GM21360 (cell line): ENCODE results near the gene OGFOD2.
"Not testable (repeated sequence)": the region's sequence is repeated elsewhere in the genome, so short reads cannot be mapped to it uniquely, and the experiment has no call there.

Experiments
- ATAC-seq: cut with Tn5 transposase; IDR thresholded peaks from one replicate; pipeline ENCODE4 v1.9.1; 2021; ENCODE audit warnings: mild to moderate bottlenecking, moderate library complexity; ENCODE audit not compliant: unreplicated experiment

OGFOD2 gene

GRCh38 chr12:122974892-122975789 lies at the start of gene OGFOD2:
TSS of gene OGFOD2 (plus strand) at chr12:122975244. CDS start at chr12:122975252, 8 bp downstream.
- ATAC-seq = peak; percentile 56

DNA sequence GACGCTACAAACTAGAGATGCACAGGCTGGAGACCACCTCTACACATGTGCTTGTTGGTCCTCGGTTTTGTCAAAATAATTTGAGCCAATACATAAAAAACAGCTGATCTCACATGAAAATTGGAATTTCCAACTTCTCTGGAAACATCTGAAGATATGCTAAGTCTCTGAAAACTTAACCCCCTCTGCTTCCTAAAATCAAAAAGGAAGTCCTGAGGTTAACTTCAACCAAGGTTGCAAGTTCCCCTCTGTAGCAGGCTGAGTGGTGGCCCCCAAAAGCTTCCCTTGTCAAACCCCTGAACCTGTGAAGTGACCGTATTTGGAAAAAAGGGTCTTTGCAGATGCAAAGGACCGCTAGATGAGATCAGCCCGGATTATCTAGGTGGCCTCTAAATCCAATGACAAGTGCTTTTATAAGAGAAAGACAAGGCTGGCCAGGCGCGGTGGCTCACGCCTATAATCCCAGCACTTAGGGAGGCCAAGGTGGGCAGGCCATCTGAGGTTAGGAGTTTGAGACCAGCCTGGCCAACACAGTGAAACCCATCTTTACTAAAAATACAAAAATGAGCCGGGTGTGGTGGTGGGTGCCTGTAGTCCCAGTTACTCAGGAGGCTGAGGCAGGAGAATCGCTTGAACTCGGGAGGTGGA lies 47.2 kb upstream of the OGFOD2 start:
- ATAC-seq = no peak

DNA sequence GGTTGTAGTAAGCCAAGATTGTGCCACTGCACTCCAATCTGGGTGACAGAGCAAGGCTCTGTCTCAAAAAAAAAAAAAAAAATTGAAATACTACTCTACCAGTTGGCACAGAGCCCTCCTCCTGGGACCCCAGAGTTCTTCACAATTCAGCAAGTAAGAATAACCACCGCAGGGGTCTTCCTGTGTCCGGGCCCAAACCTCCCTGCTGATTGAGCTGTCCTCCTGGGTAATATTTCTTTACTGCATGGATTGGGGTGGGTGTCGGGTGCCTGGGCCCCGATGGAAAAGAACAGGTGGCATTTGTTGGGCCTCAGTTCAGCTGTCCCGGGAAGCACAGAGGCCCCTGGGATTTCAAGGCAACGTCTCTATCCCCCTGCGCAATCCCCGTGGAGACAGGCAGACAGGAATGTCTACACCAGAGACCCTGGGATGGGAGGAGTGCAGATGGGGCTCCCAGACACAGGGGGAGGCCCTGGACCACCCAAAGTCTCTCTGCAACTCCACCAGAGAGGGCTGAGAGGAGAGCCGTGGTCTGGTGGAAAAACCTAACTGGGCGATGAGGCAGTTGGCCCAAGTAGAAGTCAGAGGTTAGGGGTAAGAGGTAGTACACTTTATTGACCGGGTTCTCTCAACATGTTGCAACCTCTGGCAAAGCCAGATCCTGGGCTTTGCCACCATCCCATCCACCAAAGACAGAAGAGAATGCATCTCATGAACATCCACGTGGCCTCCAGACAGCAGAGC lies 46.5 kb upstream of the OGFOD2 start:
- no peak for ATAC-seq

DNA sequence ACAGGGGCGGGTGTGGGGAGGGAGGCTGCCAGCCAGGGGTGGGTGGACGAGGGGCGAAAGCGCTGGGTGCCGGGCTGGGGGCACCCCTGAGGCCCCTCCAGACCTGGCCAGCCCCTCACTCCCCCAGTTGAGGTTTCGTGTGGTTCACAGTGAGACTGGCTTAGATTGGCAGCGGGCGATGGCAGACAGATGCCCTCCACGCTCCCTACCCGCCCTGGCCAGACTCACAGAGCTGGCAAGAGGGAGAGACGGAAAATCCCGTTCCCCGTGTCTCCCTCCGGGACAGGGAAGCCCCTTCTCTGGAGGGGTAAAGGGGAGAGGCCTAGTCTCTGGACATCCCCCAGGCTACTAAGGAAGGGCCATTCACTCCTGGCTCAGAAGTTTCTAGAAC lies 45.9 kb upstream of the OGFOD2 start:
- no peak for ATAC-seq

GRCh38 chr12:122929812-122930211 lies 45.2 kb upstream of the OGFOD2 start:
- no peak for ATAC-seq

GRCh38 chr12:122932207-122932606 lies 42.8 kb upstream of the OGFOD2 start:
- no peak for ATAC-seq

DNA sequence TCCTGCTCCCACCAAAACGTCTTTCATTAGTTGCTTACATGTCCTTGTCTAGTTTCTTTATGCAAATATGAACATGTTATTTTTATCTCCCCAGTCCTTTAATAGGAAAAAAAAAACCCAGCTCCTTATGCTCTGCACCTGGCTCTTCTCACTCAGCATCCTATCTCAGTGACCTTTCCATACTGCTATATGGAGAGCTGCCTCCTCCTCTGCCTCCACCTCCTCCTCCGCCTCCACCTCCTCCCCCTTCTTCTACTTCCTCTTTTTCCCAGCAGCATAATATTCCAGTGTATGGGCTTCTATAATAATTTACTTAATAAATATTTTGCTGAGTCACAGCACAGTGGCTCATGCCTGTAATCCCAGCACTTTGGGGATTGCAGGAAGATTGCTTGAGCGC lies 40.3 kb upstream of the OGFOD2 start:
- ATAC-seq = no peak

- ATAC-seq = no peak
These were observed 39.7 kb upstream of the OGFOD2 start for GRCh38 chr12:122935318-122935717.

DNA sequence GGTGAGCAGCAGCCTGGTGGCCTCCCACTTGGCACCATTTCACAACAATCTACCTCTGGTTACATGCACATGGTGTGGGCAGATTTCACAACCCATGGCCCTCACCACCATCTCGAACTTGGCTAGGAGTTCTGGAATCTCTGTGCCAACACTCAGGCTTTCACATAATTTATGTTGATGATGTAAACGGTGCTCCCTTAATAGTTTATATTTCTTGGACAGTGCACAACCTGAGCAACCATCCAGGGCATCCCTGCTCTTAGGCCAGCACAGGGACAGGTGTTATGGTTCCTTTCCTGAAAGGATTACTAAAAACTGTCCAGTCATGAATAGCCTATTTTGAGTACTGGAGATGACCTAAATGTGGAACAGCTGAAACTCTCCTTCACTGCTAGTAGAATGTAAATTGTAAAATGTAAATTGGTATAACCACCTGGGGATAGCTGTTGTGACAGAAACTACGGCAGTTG lies 37.4 kb upstream of the OGFOD2 start:
- no peak for ATAC-seq

- no peak for ATAC-seq
These were observed 35.9 kb upstream of the OGFOD2 start for GRCh38 chr12:122939125-122939524.

DNA sequence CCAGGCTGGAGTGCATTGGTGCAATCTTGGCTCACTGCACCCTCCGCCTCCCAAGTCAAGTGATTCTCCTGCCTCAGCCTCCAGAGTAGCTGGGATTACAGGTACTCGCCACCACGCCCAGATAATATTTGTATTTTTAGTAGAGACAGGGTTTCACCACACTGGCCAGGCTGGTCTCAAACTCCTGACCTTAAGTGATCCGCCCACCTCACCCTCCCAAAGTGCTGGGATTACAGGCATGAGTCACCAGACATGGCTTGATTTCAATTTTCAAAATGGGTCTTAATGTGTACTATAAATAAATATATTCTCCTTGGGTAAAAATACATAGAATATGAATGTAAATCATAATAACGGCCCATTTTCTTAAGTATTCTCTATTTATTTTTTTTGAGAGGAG lies 33.7 kb upstream of the OGFOD2 start:
- not testable (repeated sequence) for ATAC-seq

DNA sequence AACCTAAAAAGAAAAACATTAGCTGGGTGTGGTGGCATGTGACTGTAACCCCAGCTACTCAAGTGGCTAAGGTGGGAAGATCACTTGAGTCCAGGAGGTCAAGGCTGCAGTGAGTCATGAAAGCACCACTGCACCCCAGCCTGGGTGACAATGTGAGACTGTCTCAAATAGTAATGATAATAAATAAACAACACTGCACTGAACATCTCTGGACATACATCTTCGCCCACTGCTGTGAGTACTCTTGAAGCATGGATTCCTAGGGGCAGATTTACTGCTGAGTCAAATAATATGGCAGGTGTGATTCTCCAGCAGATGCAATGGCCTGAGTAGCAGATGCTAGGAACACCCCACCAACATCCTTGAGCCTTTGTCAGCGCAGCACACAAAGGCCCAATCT lies 32.4 kb upstream of the OGFOD2 start:
- ATAC-seq = no peak

DNA sequence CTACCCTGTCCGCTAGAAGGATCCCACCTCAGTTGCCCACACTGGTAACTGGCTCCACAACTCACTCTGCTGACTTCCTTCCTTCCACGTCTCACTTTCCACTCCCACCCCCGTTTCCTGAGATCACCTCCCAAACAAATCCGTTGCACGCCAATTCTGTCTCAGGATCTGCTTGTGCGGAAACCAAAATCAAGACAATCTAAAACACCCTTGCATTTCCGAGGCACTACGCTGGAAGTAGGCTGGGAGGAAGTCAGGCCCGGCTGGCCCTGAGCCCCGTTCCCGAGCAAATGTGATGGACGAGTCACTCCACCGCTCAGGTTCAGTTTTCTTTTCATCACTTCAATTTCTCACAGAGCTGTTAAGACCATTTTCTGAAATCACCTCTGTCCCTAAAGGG lies 31.8 kb upstream of the OGFOD2 start:
- ATAC-seq = no peak

GRCh38 chr12:122944605-122945592 lies 30.1 kb upstream of the OGFOD2 start:
- no peak for ATAC-seq

DNA sequence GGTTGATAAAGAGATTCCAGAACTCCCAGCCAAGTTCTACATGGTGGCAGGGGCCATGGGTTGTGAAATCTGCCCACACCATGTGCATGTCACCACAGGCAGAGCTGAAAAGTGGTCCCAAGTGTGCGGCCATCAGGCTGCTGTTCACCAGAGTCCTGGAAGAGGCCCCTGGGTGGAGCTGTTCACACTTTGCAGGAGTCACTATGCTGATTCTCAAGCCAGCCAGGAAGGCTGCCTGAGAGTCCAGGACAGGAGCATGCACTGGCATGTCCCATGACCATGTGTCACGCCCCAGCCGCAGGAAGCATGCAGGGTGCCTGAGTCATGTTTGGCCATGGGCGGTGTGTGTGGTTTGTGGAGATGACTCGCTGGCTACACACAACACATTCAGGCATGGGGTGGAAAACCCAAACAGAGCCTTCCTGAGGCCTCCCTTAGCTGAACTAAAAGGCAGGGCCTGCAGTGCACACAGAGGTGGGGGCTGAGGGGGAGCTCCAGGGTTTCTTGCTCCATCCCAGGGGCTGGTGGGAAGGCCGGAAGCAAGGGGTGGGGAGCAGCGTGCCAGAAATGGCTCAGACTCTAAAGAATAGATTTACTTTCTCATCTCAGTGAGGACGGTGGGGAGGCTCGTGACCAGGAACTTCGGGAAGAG lies 28.2 kb upstream of the OGFOD2 start:
- ATAC-seq = peak; percentile 66

- no peak for ATAC-seq
These were observed 27.7 kb upstream of the OGFOD2 start for GRCh38 chr12:122947352-122947792.

GRCh38 chr12:122948605-122949004 lies 26.4 kb upstream of the OGFOD2 start:
- no peak for ATAC-seq

DNA sequence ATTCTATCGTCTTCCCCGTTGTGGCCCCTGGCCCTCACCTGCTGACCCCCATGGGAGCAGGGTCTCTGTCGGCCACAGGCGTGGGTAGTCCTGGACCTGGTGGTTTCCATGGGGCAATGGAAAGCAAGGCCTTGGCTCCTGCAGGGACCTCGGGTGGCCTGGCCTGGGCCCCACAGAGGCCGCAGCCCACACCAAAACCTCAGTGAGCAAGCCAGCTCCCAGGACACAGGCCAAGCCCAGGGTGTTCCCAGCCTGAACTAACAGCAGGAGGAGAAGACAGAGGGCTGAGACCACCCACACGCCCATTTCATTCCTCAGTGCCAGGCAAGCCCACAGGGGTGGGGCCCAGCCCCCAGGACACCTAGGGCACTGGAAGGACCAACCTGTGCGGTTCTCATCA lies 25.6 kb upstream of the OGFOD2 start:
- no peak for ATAC-seq

DNA sequence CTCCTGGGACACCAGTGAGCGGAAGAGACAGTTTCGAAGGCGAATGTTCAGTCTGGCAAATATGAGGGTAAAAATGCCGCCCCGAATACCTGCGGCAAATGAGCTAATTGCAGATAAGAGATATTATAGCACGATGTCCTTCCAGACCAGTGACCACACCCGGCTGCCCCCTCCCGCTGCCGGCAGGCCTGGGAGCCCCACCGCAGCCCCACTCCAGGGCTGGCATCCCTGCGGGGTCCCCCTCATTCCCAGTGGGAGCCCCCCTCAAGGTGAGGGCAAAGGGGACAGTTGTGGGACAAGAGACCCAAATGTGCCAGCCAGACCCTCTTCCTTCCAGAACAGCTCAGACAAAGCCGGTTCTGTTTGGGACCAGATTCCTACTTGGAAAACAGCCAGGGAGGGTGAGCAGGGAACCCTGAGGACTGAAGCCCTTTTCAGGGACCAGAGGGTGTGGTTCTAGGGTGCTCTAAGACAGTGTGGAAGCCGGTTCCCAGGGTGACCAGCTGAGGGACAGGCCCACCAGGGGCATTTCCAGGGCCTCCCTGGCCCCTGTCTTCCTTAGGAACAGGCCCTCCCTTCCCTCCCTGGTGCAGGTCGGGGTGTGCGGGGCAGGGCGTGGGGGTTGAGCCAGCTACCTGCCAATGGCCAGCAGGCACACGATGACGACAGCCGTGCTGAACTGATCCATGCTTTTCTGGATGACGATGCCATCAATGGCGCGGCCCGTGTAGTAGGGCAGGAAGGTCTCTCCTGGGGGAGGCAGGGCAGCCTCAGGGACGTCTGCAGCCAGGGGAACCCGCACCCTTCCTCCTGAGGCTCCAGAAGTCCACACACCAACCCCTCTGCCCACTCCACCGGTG lies 25.0 kb upstream of the OGFOD2 start:
- no peak for ATAC-seq
